ENCODE measurements around the gene ARHGAP18.
A peak's percentile ranks its signal among the peaks of the same experiment; 100 is the strongest.

Gene ARHGAP18

DNA sequence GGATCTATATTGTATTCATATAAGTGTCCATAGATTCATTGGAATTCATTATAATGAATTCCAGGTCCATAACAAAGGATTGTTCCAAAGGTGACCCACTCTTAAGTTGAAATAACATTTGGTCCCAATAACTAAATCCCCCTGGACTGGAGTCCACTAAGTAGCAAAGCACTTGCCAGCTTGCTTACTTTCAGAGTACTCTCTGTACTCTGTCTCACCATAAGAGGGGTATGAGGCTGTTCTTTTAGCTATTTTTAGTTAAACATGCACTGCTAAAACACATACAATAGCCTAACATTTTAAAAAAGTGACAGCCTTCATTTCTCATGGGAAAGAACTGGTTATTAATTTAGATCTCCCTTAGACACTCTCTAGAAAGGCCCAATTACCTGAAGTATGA, 16.7 kb upstream of the ARHGAP18 start:
- DNase-seq = no peak
- intact Hi-C loops (cut with DNase I) = no loop called here

DNA sequence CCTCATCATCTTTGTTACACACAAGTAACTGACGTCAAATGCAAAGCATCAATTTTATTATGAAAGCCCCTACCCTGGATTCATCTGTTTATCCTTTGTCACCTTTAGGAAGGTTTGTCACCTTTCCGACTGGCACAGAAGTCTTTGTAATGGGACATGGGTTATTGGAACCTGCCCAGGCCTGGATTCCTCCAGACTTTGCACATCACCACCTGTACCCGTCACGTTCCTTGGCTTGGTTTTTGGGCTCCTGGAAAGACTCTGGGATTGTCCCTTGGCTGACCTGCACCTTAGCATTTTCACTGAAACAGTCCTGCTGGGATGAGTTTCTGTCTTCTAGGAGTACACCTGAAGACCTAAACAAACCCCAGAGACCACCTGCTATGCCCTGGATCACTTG, 15.4 kb upstream of the ARHGAP18 start:
- no peak for DNase-seq
- intact Hi-C loops (cut with DNase I) = no loop called here

DNA sequence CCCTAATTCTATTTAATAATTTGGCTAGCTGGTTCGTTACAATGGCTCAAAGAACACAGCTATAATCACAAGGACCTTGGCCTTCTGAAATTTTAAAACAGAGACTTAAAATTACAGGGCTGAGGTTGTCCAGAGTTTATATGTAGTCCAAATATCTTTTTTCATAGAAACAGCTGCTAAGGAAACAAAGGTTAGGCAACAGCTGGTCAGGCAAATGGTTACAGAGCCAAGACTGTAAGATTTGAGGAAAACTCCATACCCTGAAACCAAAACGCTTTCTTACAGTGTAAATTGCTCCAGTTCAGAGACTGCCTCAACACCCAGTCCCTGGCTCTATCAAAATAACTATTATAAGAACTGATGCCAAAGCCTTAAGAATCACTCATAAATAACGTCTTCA, 9.7 kb upstream of the ARHGAP18 start:
- no peak for DNase-seq
- intact Hi-C loops (cut with DNase I) = no loop called here

DNA sequence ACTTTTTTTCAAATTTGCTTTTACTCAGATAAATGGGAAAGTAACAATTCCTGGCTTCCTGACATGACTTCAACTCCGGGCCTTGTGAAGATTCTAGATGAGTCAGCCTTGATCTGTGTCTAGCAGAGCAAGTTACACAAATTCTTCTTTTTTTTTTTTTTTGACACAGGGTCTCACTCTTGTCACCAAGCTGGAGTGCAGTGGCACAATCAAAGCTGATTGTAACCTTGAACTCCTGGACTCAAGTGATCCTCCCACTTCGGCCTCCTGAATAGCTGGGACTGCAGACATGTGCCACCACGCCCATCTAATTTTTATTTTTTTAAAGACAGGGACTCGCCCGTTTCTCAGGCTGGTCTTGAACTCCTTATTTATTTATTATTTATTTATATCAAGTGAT, 7.3 kb upstream of the ARHGAP18 start:
- DNase-seq = no peak
- intact Hi-C loops (cut with DNase I) = no loop called here

DNA sequence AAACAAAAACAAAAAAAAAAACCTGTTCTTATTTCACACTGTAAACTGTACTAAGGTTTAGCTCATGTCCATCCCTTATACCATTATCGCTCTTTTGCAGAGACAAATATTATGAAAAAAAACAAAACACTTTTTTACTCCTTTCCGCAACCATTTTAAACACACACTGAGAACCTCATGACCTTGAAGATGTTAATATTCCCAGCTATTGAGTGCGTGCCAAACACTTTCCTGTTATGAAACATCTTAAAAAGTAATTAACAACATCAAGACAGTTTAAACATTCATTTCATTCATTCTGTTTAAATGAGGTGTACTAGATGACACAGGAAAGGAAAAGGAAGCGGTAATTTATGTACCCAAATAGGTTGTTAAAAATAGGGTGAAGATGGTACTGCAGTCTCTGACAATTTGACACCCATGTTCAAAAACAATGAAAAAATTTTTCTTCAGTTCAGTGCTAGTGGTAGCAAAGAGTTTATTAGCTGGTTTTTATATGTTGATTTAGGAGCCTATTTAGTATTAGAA, 3.9 kb upstream of the ARHGAP18 start:
- intact Hi-C loops (cut with DNase I) = no loop called here
- no peak for DNase-seq

DNA sequence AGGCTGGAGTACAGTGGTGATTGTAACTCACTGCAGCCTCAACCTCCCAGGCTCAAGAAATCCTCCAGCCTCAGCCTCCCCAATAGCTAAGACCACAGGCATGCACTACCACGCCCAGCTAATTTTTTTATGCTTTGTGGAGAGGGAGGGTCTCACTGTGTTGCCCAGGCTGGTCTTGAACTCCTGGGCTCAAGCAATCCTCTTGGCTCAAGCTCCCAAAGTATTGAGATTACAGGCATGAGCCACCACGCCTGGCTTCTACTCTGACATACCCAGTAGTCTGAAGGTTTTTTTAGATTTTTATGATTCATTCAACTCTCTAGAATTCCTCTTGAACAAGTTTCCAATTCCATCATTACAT, 1.3 kb upstream of the ARHGAP18 start:
- DNase-seq = no peak
- intact Hi-C loops (cut with DNase I) = no loop called here

DNA sequence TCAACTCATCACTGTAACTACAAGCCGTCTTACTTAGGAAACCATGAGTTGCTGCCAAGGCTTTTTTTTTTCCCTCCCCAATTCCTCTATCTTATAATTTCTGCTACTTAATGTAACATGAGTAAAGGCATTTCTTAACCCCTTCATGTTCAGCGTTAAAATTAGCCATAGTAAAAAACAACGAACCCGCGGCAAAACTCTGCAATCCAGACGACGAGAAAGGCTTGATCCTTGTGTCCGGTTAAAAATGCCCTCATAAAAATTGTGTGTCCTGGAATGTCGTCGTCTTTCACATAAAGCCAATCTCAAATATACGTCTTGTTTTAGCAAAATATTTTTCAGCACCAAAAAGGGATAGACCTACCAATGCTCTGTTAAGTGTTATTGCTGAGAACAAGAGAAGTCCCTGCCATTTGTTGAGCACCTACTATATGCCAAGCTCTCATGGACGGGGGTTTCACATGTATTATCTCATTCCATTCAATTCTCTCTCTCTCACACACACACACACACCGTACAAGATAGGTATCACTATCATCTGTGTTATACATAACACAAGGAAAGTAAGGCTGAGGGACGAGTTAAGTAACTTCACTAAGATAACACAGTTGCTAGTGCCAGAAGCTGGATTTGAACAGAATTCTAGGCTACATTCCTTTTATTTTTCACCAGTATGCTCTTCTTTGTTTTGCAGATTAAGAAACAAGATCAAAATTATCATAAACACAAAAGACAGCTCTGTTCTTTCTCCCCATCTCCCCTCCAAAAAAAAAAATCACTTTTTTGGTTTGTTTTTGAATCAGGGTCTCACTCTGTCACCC, 683 bp upstream of the ARHGAP18 start:
- intact Hi-C loops (cut with DNase I) = no loop called here

DNA sequence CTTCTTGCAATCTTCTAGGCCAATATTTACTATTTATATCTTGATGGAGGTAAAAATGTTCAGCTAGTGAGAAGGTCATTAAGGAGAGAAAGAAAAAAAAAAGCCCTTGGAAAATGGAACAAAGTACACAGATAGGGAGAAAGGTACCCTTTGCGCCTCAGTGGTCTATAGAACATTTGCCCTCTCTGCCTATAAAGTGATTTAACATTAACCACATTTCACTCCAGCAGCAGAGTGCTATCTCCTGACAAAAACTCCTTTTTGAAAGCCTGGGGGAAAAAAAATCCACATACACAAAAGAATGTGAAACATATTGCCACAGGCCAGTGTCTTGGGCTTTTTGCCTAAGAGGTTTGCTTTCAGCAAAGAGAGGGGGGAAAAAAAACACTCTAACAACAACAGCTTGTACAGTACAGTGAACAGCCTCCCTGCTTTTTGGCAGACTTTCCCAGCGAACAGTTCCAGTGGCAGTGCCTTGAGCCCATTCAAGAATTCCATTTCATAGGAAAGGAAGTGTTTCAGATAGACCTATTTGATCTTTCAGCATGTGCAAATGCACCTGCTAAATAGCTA, 695 bp downstream of the ARHGAP18 start:
- DNase-seq = peak in 1 of 10 donors; percentile 14
- intact Hi-C loops (cut with DNase I) = no loop called here

More for the DNA sequence above, 683 bp upstream of the ARHGAP18 start:
- DNase-seq = no peak

DNA sequence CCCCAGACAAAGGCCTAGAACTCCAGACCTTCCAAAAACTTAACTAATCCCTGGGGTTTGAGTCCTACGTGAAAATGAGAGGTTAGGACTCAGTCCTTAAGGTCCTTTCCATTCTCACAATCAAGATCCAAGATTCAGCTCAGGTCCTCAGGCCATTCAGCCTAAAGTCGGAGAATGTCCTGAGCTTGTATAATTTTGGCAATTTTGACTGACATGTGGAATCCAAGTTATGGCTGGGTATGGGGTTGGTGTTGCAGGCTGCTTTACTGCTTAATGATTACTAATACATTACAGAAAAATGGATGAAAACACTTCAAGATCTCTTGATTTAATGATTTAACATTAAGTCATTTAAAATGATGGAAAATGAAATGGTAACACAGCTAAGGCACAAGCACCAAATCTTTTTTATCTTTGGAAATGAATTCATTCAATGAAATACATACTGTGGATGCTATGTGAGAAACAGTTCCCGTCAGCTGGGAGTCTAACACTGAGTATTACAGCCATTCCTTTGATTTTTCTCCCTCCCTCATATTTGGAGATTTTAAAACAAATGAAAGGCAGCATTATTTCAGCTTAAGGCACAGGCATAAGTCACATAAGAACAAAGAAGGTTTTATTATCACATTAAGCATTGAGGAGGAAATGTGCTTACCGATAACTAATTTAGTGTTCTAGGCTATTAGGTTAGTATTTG, 1.3 kb downstream of the ARHGAP18 start:
- intact Hi-C loops (cut with DNase I) = no loop called here
- DNase-seq = no peak

DNA sequence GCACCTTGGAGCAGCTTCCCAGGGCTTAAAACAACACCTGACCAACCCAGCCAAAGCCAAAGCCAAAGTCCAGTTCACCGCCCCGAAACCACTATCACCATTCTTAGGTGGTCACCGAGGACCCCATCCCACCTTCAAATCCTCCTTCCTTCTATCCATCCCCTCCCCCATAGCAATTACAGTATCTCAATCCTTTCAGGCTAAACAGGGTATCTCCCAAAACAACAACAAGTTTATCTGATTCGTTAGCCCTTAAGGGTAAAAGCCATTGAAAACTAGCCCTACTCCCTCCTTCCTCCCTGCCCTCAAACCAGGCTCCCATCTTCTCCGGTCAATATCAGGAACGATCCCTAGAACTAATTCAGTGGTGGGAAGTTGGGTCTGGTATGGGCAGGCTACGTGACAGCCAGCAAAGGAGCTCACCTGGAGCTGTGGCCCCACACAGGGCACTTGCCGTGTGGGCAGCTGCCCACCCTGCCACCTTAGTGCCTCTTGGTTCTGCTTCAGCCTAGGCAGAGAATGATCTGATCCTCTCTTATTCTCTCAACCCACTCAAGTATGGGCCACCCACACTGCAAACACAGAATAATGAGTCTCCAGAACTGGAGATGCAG, 2.0 kb downstream of the ARHGAP18 start:
- no peak for DNase-seq
- intact Hi-C loops (cut with DNase I) = no loop called here

DNA sequence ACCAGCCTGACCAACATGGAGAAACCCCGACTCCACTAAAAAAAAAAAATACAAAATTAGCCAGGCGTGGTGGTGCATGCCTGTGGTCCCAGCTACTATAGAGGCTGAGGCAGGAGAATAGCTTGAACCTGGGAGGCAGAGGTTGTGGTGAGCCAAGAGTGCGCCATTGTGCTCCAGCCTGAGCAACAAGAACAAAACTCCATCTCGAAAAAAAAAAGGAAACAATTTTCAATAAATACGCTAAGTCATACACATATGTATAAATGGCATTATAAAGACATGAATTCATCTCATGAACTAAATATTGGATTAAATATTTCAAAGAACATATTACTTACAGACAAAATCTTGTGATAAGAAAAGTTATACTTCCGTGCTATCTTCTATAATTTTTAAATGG, 2.9 kb downstream of the ARHGAP18 start:
- intact Hi-C loops (cut with DNase I) = no loop called here
- no peak for DNase-seq

DNA sequence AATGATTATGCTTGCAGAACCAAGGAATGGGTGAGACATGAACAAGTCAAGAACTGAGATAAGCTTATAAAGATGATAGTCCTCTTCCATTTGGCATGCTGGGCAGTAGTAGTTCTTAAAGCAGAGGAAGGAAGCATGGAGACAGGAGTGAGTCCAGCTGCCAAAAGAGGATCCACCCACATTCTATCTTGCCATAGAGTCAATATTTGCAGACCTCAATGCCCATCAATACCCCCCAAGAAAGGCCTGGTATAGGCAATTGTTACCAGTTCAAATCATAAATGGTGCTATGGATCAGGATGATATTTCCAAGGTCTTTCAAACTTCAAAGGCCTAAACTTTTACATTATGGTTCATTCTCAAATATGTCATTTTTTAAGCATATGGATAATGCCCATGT, 4.8 kb downstream of the ARHGAP18 start:
- intact Hi-C loops (cut with DNase I) = no loop called here
- no peak for DNase-seq

DNA sequence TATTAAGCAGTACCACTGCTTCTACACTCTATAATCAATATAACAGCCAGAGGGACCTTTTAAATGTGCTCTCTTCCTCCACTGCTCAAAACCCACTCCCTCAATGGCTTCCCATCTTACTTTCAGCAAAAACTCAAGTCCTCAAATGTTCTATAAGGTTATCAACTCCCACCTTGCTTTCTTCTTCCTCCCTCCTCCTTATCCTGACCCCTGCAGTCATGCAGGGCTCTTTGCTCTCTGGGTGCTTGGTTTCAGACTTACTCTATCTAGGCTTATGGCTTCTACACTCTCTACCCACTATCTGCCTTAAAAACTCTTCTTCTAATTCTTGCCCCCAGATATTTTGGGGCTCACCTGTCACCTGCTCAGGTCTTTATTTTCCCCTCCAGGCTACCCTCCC, 5.3 kb downstream of the ARHGAP18 start:
- intact Hi-C loops (cut with DNase I) = no loop called here
- DNase-seq = no peak

DNA sequence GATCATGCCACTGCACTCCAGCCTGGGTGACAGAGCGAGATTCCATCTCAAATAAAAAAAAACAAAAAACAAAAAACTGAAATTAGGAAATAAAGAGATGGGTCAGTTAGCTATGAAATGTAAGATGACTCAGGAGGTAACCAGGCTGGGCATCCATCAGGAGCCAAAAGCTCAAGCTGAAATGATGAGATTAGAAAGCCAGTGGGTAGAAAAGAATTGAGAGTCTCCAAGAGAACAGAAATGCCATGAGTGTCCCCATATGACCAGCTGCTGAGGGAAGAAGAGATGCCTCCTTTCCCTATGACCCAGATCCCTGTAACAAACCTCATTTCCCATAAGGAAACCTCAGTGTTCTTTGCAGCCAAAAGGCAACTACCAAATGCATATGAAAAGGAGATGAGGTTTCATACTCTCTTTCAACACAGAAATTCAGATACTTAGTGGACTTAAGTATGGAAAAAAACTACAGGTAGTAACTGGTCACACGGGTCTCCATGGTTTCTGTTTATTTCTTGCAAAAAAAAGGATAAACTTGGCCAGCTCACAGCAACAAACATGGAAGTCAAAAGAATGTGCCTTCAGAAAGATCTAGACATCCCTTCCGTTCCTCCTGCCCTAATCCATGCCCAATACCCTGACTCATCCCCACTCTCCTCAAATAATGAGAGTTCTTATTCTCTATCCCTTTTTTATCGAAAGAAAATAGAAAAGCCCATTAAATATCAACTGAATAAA, 8.1 kb downstream of the ARHGAP18 start:
- DNase-seq = no peak
- intact Hi-C loops (cut with DNase I) = no loop called here

DNA sequence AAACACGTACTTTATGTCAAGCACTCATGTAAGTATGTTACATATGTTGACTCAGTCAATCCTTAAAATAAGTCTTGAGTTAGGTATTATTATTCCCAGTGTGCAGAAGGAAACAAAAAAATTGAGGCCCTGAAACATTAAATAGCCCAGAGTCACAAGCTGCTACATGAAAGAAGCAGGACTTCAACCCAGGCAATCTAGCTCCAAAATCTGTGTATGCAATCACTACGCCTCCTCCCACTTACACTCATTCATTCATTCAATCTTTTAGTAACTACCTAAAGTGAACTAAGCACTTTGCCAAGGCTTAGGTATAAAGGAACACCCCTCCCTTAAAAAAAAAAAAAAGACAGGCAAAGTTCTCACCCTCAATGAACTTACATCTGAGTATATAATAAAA, 9.3 kb downstream of the ARHGAP18 start:
- intact Hi-C loops (cut with DNase I) = no loop called here

DNA sequence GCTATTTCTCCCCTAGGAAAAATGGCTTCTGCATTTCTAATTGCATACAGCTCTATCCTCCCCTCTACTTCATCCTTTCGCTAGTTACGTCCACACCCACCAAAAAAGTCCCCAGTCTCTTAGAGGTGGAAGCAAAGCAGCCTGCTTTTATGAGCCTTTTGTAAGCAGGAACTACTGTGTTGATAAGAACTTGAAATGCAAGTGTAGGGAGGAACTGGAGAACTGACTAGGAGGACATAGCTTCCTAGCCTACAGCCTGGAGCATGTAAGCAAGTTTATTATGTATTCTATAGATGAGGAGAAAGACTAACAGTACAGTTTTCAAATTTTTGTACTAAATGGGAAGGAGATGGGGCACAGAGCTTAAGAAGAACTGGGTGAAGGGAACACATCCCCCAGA, 10.3 kb downstream of the ARHGAP18 start:
- no peak for DNase-seq
- intact Hi-C loops (cut with DNase I) = no loop called here

More for the DNA sequence above, 9.3 kb downstream of the ARHGAP18 start:
- no peak for DNase-seq

DNA sequence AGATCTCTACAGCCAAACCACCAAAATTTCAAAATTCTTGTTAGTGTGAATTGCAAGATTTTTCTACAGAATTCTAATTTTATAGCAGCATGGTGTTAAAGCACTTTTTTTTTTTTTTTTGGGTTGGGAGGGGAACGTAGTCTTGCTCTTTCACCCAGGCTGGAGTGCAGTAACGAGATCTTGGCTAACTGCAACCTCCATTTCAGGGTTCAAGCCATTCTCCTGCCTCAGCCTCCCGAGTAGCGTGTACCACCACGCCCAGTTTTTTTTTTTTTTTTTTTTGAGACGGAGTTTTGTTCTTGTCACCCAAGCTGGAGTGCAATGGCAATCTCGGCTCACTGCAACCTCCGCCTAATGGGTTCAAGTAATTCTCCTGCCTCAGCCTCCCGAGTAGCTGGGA, 11.5 kb downstream of the ARHGAP18 start:
- intact Hi-C loops (cut with DNase I) = no loop called here
- DNase-seq = no peak

DNA sequence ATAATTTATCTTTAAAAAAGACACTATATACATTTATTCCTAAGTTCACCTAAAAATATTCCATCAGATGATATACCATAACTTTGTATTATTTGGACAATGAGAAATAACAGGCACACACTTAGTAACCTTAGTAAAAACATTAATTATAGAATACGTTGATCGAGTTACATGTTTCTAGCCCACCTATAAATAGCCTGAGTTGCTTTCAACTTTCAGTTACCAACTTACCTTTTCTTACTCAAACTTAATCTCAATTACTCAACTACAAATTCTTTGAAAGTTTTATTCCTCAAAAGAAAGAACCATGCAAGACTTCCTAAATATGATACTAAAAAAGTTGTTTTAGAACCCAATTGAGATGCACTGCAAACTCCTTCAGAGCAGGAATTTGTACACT, 12.2 kb downstream of the ARHGAP18 start:
- intact Hi-C loops (cut with DNase I) = no loop called here
- no peak for DNase-seq

DNA sequence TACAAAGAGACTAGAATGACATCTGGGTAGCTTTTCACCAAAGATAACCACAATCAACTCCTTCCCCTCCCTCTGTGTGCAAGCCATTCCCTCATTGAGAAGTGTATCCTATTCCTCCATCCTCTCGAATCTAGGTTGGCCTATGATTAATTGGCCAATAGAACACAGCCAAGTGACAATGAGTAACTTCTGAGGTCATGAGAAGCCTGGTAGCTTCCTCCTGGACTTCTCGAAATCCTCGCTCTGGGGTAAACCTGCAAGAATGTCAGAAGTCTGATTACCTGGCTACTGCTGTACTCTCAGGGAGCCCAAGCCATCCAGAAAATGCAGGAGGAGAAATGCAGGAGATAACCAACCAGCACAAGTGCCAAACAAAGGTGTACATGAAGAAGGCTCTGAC, 13.1 kb downstream of the ARHGAP18 start:
- intact Hi-C loops (cut with DNase I) = no loop called here
- DNase-seq = no peak

DNA sequence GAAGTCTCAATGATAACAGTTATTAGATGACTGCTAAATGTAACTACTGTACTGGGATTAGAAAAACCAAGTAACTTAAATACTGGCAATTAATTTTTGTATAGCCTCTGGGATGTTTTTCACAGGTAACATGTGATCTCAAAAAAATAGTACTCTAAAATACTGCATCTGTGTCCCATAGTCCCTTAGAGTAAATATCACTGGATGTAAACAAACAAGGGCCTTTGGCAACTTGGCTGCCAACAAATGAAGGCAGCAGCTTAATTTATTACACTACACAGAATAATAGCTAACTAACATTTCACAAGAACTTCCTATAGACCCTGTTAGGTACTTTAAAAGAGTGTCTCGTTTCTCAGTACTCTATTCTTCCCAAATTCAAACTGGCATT, 14.0 kb downstream of the ARHGAP18 start:
- intact Hi-C loops (cut with DNase I) = no loop called here
- no peak for DNase-seq

Measured in posterior cingulate gyrus (tissue), 11 donors.